Measurements from ENCODE around the gene TM4SF1. TPM values are rescaled to one million over a fixed set of nuclear protein-coding genes. Genes with fewer than 3 reads are reported as not detected.

The TM4SF1 gene
- total RNA-seq, 1 experiment from 2014 or later, result 0.66 TPM

GRCh38 chr3:149393345-149394160, 16.1 kb upstream of the TM4SF1 start:
- no peaks in the 10 kb centered on the region for H3K79me2 ChIP-seq (ENCODE audit: insufficient read depth, low read length)
- TF ChIP-seq MAX (IDR thresholded peaks at IDR 0.05), result no peak
- TF ChIP-seq CBX3 (IDR thresholded peaks at IDR 0.05; ENCODE audit: low read depth), result peak; percentile 60; the same call in 1 of the 2 replicates
- no peak for TF ChIP-seq REST (IDR thresholded peaks at IDR 0.05; ENCODE audit: low read depth)
- peak; percentile 88 for TF ChIP-seq RAD21 (IDR thresholded peaks at IDR 0.05; ENCODE audit: low read depth)
- no peak for TF ChIP-seq SRF (IDR thresholded peaks at IDR 0.05; ENCODE audit: low read depth)
- TF ChIP-seq FOSL1 (IDR thresholded peaks at IDR 0.05; ENCODE audit: low read depth), result no peak
- no peak for TF ChIP-seq ELF1 (IDR thresholded peaks at IDR 0.05; ENCODE audit: borderline replicate concordance, low read depth)
- TF ChIP-seq CTCF (IDR thresholded peaks at IDR 0.05 in 2 of 3, conservative IDR thresholded peaks at IDR 0.05 in 1 of 3; ENCODE audit: borderline replicate concordance in 1 of 3, insufficient read depth in 1 of 3, low read depth in 2 of 3, low read length in 2 of 3), result peak; percentile 96 to 98 (median 98)
- no peak for TF ChIP-seq EZH2phosphoT487 (IDR thresholded peaks at IDR 0.05; ENCODE audit: borderline replicate concordance)
- peak; percentile 72 for DNase-seq (ENCODE audit: low read depth, low spot score)
- no peaks in the 10 kb centered on the region for H4K20me1 ChIP-seq (ENCODE audit: insufficient read depth)
- no peak overlapping the region for H3K4me3 ChIP-seq (replicated peaks in 1 of 2; ENCODE audit: low read depth in 1 of 2, low read length in 2 of 2)
- intact Hi-C loops (cut with micrococcal nuclease), result loop anchor here (1.0 kb wide), 1 partner anchor 87 kb away; no protein-coding TSS in a partner anchor
- CTCF ChIA-PET, result no interaction called here
- RAD21 ChIA-PET (ENCODE audit: low non-redundant PET in 1 of 2, low total read pairs in 2 of 2, uncharacterized antibody in 2 of 2, unreplicated experiment in 2 of 2), result no interaction called here
- peaks cover 0 to 22% of the 10 kb centered on the region in 2 experiments; a peak in 2 of 4 replicates for H3K4me1 ChIP-seq (ENCODE audit: control insufficient read depth in 1 of 2, insufficient read depth in 2 of 2, low read length in 2 of 2)
- 0 out of 4 replicates have a peak, but pooled peaks cover 0 to 5% of the 10 kb centered on the region in 2 experiments for H3K36me3 ChIP-seq (ENCODE audit: control insufficient read depth in 1 of 2, insufficient read depth in 2 of 2, low read length in 2 of 2)
- ATAC-seq, result peak; percentile 92
- H2AFZ ChIP-seq (ENCODE audit: low read depth, low read length, poor library complexity, severe bottlenecking), result peak overlapping the region; percentile 85
- no peak overlapping the region for H3K27ac ChIP-seq (ENCODE audit: low read depth, low read length)
- no peaks in the 10 kb centered on the region for H3K27me3 ChIP-seq (ENCODE audit: insufficient read depth, low read length)
- no peaks in the 10 kb centered on the region; a peak in 1 of 4 replicates for H3K9me3 ChIP-seq (ENCODE audit: control insufficient read depth in 1 of 2, insufficient read depth in 1 of 2, low read depth in 1 of 2, low read length in 2 of 2)
- no peaks in the 10 kb centered on the region for H3K9me2 ChIP-seq (ENCODE audit: insufficient read depth)
- no TSS peak for BruUV-seq (replicated peaks)
- POLR2A ChIA-PET, result no interaction called here
- H3K4me2 ChIP-seq (ENCODE audit: low read length), result no peak overlapping the region
- no peak overlapping the region for H3K9ac ChIP-seq (ENCODE audit: low read length)
